Parathyroid adenoma (tissue), 2 donors: Measurements from ENCODE around the gene EN2.

ENCODE experiments used
- H2AFZ ChIP-seq: fragments of 300-600 bp; sonication (generic); one replicate; pipeline ENCODE4 v1.7.0; 2017; ENCODE audit warnings: antibody characterized with exemption, mild to moderate bottlenecking
- H3K27ac ChIP-seq: fragments of 300-600 bp; sonication (generic); one replicate; pipeline ENCODE4 v1.7.0; 2017
- H3K27me3 ChIP-seq: fragments of 300-600 bp; sonication (generic); one replicate; pipeline ENCODE4 v1.7.0; 2017; ENCODE audit warnings: low read length; ENCODE audit not compliant: control insufficient read depth, insufficient read depth
- H3K36me3 ChIP-seq: fragments of 300-600 bp; sonication (generic); one replicate; pipeline ENCODE4 v1.7.0; 2017; ENCODE audit warnings: low read length; ENCODE audit not compliant: control insufficient read depth, insufficient read depth
- H3K4me1 ChIP-seq: fragments of 300-600 bp; sonication (generic); one replicate; pipeline ENCODE4 v1.7.0; 2017; ENCODE audit warnings: control low read depth
- H3K4me2 ChIP-seq: fragments of 300-600 bp; sonication (generic); one replicate; pipeline ENCODE4 v1.7.0; 2017; ENCODE audit warnings: low read length
- H3K4me3 ChIP-seq: fragments of 300-600 bp; sonication (generic); one replicate; pipeline ENCODE4 v1.7.0; 2017; ENCODE audit warnings: low read depth, low read length
- H3K79me2 ChIP-seq: fragments of 300-600 bp; sonication (generic); one replicate; pipeline ENCODE4 v1.7.0; 2017; ENCODE audit warnings: control low read depth
- H3K9ac ChIP-seq: fragments of 300-600 bp; sonication (generic); one replicate; pipeline ENCODE4 v1.7.0; 2017; ENCODE audit warnings: mild to moderate bottlenecking
- H3K9me3 ChIP-seq: fragments of 300-600 bp; sonication (generic); one replicate; pipeline ENCODE4 v1.7.0; 2017; ENCODE audit warnings: low read length; ENCODE audit not compliant: control insufficient read depth
- CTCF ChIP-seq: fragments of 300-600 bp; sonication (generic); IDR thresholded peaks from one replicate; pipeline ENCODE4 v1.7.0; 2017; ENCODE audit warnings: antibody characterized with exemption, mild to moderate bottlenecking
- donor health status: primary hyperparathyroidism.

EN2 gene

GRCh38 chr7:155483868-155484325 lies 26.0 kb downstream of the EN2 start:
- no peaks in the 10 kb centered on the region for H3K36me3 ChIP-seq
- no peaks in the 10 kb centered on the region for H3K4me1 ChIP-seq
- H3K79me2 ChIP-seq: no peaks in the 10 kb centered on the region
- no peak overlapping the region for H3K4me3 ChIP-seq
- H3K27ac ChIP-seq: no peak overlapping the region
- H2AFZ ChIP-seq: no peak overlapping the region
- H3K9me3 ChIP-seq: no peaks in the 10 kb centered on the region
- H3K9ac ChIP-seq: no peak overlapping the region
- no peaks in the 10 kb centered on the region for H3K27me3 ChIP-seq
- H3K4me2 ChIP-seq: no peak overlapping the region
- no peak for TF ChIP-seq CTCF

- Histone ChIP-seq H3K4me1 (no peaks in the 10 kb centered on the region), H3K4me3 (no peak overlapping the region), H3K9me3 (no peaks in the 10 kb centered on the region), H3K36me3 (no peaks in the 10 kb centered on the region), H3K9ac (no peak overlapping the region), H3K4me2 (no peak overlapping the region), H3K27me3 (no peaks in the 10 kb centered on the region), H3K27ac (no peak overlapping the region), H2AFZ (no peak overlapping the region), H3K79me2 (no peaks in the 10 kb centered on the region)
- no peak for TF ChIP-seq CTCF
Observed at GRCh38 chr7:155484483-155485399, 26.8 kb downstream of the EN2 start.

- no peak overlapping the region for H3K4me2 ChIP-seq
Observed at GRCh38 chr7:155486783-155487508, 29.0 kb downstream of the EN2 start.

More at GRCh38 chr7:155486783-155487508, 29.0 kb downstream of the EN2 start:
- Histone ChIP-seq H2AFZ (no peak overlapping the region), H3K4me3 (no peak overlapping the region), H3K9ac (no peak overlapping the region), H3K9me3 (no peaks in the 10 kb centered on the region), H3K36me3 (no peaks in the 10 kb centered on the region), H3K79me2 (no peaks in the 10 kb centered on the region), H3K4me1 (no peaks in the 10 kb centered on the region), H3K27ac (no peak overlapping the region), H3K27me3 (peaks cover 5% of the 10 kb centered on the region)
- TF ChIP-seq CTCF: no peak
